ENCODE data around the gene KLRC4. TPM values are rescaled to one million over a fixed set of nuclear protein-coding genes. Genes with fewer than 3 reads are reported as not detected.
"Not testable (repeated sequence)": the region's sequence is repeated elsewhere in the genome, so short reads cannot be mapped to it uniquely, and the experiment has no call there.

Gene KLRC4
- polyA plus RNA-seq, 3 donors: not detected

GRCh38 chr12:10393291-10393690 is 16.3 kb downstream of the KLRC4 start:
- H2AFZ ChIP-seq (ENCODE audit: insufficient read depth, low read depth, low read length, poor library complexity, severe bottlenecking): no peak overlapping the region
- H3K36me3 ChIP-seq (replicated peaks in 1 of 2; ENCODE audit: control insufficient read depth in 1 of 2, insufficient read depth in 2 of 2, low read length in 2 of 2): no peaks in the 10 kb centered on the region
- H3K27me3 ChIP-seq (ENCODE audit: control insufficient read depth in 2 of 2, insufficient read depth in 2 of 2, low read length in 2 of 2): peaks cover 0 to 11% of the 10 kb centered on the region in 2 donors
- H3K9ac ChIP-seq (ENCODE audit: insufficient read depth, low read length, poor library complexity, severe bottlenecking): no peak overlapping the region
- WGBS (ENCODE audit: insufficient coverage): no CpG with 5 or more reads among the region's 3 CpGs
- no peak for TF ChIP-seq CTCF (IDR thresholded peaks at IDR 0.05)
- peaks cover 40 to 42% of the 10 kb centered on the region in 2 donors for H3K4me1 ChIP-seq (ENCODE audit: control insufficient read depth in 1 of 2, insufficient read depth in 2 of 2, low read length in 2 of 2)
- H3K4me2 ChIP-seq (replicated peaks; ENCODE audit: extremely low read depth, low read length, poor library complexity, severe bottlenecking): no peak overlapping the region
- Mint-ChIP-seq H3K27ac (peak overlapping the region in 1 of 7 donors; percentile 76), H3K27me3 (ENCODE audit: low read depth in 3 of 3) (peaks cover 6 to 12% (median 7%) of the 10 kb centered on the region in 3 donors), H3K9me3 (peaks cover 0 to 3% (median 0%) of the 10 kb centered on the region in 7 donors), H3K4me1 (peaks cover 45% of the 10 kb centered on the region), H3K4me3 (no peak overlapping the region), H3K36me3 (no peaks in the 10 kb centered on the region)
- intact Hi-C loops (cut with micrococcal nuclease): no loop called here
- H3K4me3 ChIP-seq (replicated peaks in 1 of 3; ENCODE audit: low read depth in 2 of 3, low read length in 3 of 3): no peak overlapping the region
- no peaks in the 10 kb centered on the region for H3K9me3 ChIP-seq (replicated peaks in 1 of 2; ENCODE audit: control insufficient read depth in 1 of 2, insufficient read depth in 1 of 2, low read length in 2 of 2)
- H3K27ac ChIP-seq (ENCODE audit: low read depth in 1 of 2, low read length in 2 of 2): peak overlapping the region in 1 of 2 donors; percentile 56
- no peaks in the 10 kb centered on the region for H4K20me1 ChIP-seq (ENCODE audit: insufficient read depth, low read length)
- no peaks in the 10 kb centered on the region for H3K79me2 ChIP-seq (ENCODE audit: insufficient read depth, low read length)
- DNase-seq: no peak

GRCh38 chr12:10392394-10392930 is 17.1 kb downstream of the KLRC4 start:
- Mint-ChIP-seq H3K9me3 (peaks cover 0 to 5% (median 0%) of the 10 kb centered on the region in 7 donors), H3K27me3 (ENCODE audit: low read depth in 3 of 3) (peaks cover 6 to 11% (median 7%) of the 10 kb centered on the region in 3 donors), H3K36me3 (no peaks in the 10 kb centered on the region), H3K27ac (peak overlapping the region; percentile 90 to 98 (median 95)), H3K4me3 (peak overlapping the region; percentile 72 to 86), H3K4me1 (peaks cover 45% of the 10 kb centered on the region)
- H3K27me3 ChIP-seq (ENCODE audit: control insufficient read depth in 2 of 2, insufficient read depth in 2 of 2, low read length in 2 of 2): peaks cover 0 to 16% of the 10 kb centered on the region in 2 donors
- H3K4me2 ChIP-seq (replicated peaks; ENCODE audit: extremely low read depth, low read length, poor library complexity, severe bottlenecking): peak overlapping the region; percentile 63
- peak overlapping the region; percentile 32 for H3K9ac ChIP-seq (ENCODE audit: insufficient read depth, low read length, poor library complexity, severe bottlenecking)
- WGBS (ENCODE audit: insufficient coverage): 0% methylated on average over 2 of the region's 7 CpGs
- H3K4me3 ChIP-seq (replicated peaks in 1 of 3; ENCODE audit: low read depth in 2 of 3, low read length in 3 of 3): peak overlapping the region in 1 of 3 experiments; percentile 47
- peak; percentile 73 to 89 (median 77) for DNase-seq
- peak overlapping the region; percentile 66 to 87 for H3K27ac ChIP-seq (ENCODE audit: low read depth in 1 of 2, low read length in 2 of 2)
- H4K20me1 ChIP-seq (ENCODE audit: insufficient read depth, low read length): no peaks in the 10 kb centered on the region
- H2AFZ ChIP-seq (ENCODE audit: insufficient read depth, low read depth, low read length, poor library complexity, severe bottlenecking): peak overlapping the region; percentile 46
- H3K9me3 ChIP-seq (replicated peaks in 1 of 2; ENCODE audit: control insufficient read depth in 1 of 2, insufficient read depth in 1 of 2, low read length in 2 of 2): no peaks in the 10 kb centered on the region
- H3K4me1 ChIP-seq (ENCODE audit: control insufficient read depth in 1 of 2, insufficient read depth in 2 of 2, low read length in 2 of 2): peaks cover 40 to 42% of the 10 kb centered on the region in 2 donors
- H3K36me3 ChIP-seq (replicated peaks in 1 of 2; ENCODE audit: control insufficient read depth in 1 of 2, insufficient read depth in 2 of 2, low read length in 2 of 2): no peaks in the 10 kb centered on the region
- H3K79me2 ChIP-seq (ENCODE audit: insufficient read depth, low read length): no peaks in the 10 kb centered on the region
- TF ChIP-seq CTCF (IDR thresholded peaks at IDR 0.05): no peak
- intact Hi-C loops (cut with micrococcal nuclease): no loop called here

- intact Hi-C loops (cut with micrococcal nuclease); DNase-seq: not testable (repeated sequence)
- WGBS (ENCODE audit: insufficient coverage): no CpG with 5 or more reads among the region's 7 CpGs
These were observed 18.6 kb downstream of the KLRC4 start for GRCh38 chr12:10390991-10391390.

More at GRCh38 chr12:10390991-10391390, 18.6 kb downstream of the KLRC4 start:
- H3K9ac ChIP-seq (ENCODE audit: insufficient read depth, low read length, poor library complexity, severe bottlenecking); H3K27ac ChIP-seq (ENCODE audit: low read depth in 1 of 2, low read length in 2 of 2); H3K9me3 Mint-ChIP-seq; H3K9me3 ChIP-seq (replicated peaks in 1 of 2; ENCODE audit: control insufficient read depth in 1 of 2, insufficient read depth in 1 of 2, low read length in 2 of 2); H3K4me3 ChIP-seq (replicated peaks in 1 of 3; ENCODE audit: low read depth in 2 of 3, low read length in 3 of 3); H3K4me3 Mint-ChIP-seq; H3K36me3 Mint-ChIP-seq; H4K20me1 ChIP-seq (ENCODE audit: insufficient read depth, low read length); H2AFZ ChIP-seq (ENCODE audit: insufficient read depth, low read depth, low read length, poor library complexity, severe bottlenecking); H3K79me2 ChIP-seq (ENCODE audit: insufficient read depth, low read length); H3K36me3 ChIP-seq (replicated peaks in 1 of 2; ENCODE audit: control insufficient read depth in 1 of 2, insufficient read depth in 2 of 2, low read length in 2 of 2); H3K4me2 ChIP-seq (replicated peaks; ENCODE audit: extremely low read depth, low read length, poor library complexity, severe bottlenecking): not testable (repeated sequence)
- peaks cover 0 to 22% of the 10 kb centered on the region in 2 donors for H3K27me3 ChIP-seq (ENCODE audit: control insufficient read depth in 2 of 2, insufficient read depth in 2 of 2, low read length in 2 of 2)
- H3K4me1 ChIP-seq (ENCODE audit: control insufficient read depth in 1 of 2, insufficient read depth in 2 of 2, low read length in 2 of 2): peaks cover 36 to 37% of the 10 kb centered on the region in 2 donors
- Mint-ChIP-seq H3K27me3 (ENCODE audit: low read depth in 3 of 3) (peaks cover 7 to 11% (median 11%) of the 10 kb centered on the region in 3 donors), H3K27ac (peak overlapping the region in 1 of 7 donors; percentile 41), H3K4me1 (peaks cover 45% of the 10 kb centered on the region)
